GM19328 (cell line): ENCODE data around the gene SELENOT.
"Not testable (repeated sequence)": the region's sequence is repeated elsewhere in the genome, so short reads cannot be mapped to it uniquely, and the experiment has no call there.

ENCODE experiments used
- ATAC-seq: cut with Tn5 transposase; IDR thresholded peaks from one replicate; pipeline ENCODE4 v1.9.1; 2021; ENCODE audit warnings: mild to moderate bottlenecking, moderate library complexity; ENCODE audit not compliant: unreplicated experiment

The SELENOT gene, protein sequence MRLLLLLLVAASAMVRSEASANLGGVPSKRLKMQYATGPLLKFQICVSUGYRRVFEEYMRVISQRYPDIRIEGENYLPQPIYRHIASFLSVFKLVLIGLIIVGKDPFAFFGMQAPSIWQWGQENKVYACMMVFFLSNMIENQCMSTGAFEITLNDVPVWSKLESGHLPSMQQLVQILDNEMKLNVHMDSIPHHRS

GRCh38 chr3:150603153-150603979 lies at the start of gene SELENOT:
Gene SELENOT (plus strand): TSS chr3:150603321. CDS start chr3:150603363, 42 bp downstream.
- ATAC-seq: peak; percentile 48

GRCh38 chr3:150555859-150556436 lies 47.2 kb upstream of the SELENOT start:
- no peak for ATAC-seq

DNA sequence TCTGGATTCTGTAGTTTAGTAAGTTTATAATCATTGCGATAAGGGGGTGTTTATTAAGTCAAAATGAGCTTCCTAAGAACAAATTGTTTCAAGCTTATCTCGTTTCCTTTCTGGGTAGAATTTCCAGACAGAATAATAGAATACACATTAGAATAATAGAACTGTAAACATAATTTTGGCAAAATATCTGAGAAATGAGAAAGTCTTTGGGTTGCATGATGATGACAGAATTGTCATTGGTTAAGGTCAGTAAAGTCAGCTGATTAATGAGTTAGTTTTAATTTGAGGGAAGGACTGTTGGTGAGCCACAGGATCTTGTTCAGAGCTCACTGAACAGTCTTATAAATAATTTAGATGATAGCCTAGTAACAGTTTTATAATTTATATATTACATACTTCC lies 46.3 kb upstream of the SELENOT start:
- no peak for ATAC-seq

- no peak for ATAC-seq
Measured at GRCh38 chr3:150557725-150558124, 45.4 kb upstream of the SELENOT start.

- no peak for ATAC-seq
Measured at GRCh38 chr3:150564243-150564642, 38.9 kb upstream of the SELENOT start.

- ATAC-seq: no peak
Measured at GRCh38 chr3:150567328-150567727, 35.8 kb upstream of the SELENOT start.

DNA sequence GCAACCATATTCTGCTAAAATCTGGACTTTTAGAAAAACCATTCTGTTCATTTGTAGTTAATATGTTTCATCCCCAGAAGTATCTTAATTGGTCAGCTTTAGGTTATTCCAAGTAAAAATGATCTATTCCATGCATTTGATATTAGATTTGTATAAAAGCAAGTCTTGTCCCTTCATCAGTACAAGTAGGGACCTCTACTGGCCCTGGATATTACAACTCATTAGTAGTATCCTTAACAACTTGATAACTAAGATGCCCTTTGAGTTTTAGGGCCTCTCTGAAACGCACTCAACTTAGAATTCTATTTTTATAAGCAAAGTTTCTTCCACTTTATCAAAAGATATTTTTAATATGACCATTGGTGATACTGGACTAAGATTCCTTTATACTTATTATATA lies 25.3 kb upstream of the SELENOT start:
- ATAC-seq: no peak

GRCh38 chr3:150581174-150581573 lies 21.9 kb upstream of the SELENOT start:
- ATAC-seq: no peak

DNA sequence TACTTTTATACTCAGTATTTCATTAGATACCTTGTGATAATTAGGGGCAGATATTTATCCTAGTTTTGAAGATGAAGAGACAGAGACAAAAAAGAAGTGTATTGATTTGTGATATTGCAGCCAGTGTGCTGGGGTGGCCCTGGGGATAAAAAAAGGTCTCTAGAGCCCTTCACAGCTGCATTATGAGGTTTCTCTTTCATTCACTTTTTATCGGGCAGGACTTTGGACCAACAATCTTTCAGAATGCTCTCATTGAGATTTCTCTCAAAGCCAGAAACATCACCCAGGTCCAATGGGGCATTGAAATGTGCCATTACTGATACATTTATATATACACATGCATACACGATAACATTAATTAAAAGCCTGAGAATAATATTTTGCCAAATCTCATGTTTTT lies 20.5 kb upstream of the SELENOT start:
- ATAC-seq: peak; percentile 42

- ATAC-seq: peak; percentile 54
Measured at GRCh38 chr3:150583028-150583427, 20.1 kb upstream of the SELENOT start.

GRCh38 chr3:150588027-150588830 lies 14.9 kb upstream of the SELENOT start:
- no peak for ATAC-seq

DNA sequence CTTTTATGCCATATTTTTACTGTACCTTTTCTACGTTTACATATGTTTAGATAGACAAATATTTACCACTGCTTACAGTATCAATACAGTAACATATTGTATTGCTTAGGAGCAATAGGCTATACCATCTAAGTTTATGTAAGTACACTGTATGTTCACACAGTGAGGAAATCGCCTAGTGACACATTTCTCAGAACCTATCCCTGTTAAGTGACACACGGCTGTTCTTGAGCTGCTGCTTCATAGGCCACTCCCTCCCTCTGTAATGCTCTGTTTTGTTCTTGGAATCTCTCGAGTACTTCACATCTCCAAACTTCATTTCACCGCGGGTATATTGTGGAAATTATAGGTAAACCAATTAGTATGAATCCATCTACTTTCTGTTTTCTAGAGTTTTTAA lies 13.4 kb upstream of the SELENOT start:
- ATAC-seq: no peak

DNA sequence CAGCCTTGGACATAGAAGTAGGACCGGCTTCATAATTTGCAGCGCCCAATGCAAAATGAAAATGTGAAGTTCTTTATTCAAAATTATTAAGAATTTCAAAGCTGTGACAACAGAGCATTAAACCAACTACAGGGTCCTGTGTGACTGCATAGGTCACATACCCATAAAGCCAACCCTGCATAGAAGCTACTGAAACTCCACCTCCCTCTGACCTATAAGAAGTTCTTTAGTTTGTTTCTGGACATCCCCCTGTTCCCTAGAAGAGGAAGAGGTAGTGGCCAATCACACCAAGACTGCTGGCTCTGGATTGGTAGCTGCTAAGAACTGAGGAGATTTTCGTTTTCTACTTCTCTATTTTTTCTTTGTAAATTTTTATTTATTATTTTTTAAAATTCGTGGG lies 9.0 kb upstream of the SELENOT start:
- no peak for ATAC-seq

- no peak for ATAC-seq
Measured at GRCh38 chr3:150597646-150598045, 5.5 kb upstream of the SELENOT start.

GRCh38 chr3:150599611-150600297 lies 3.4 kb upstream of the SELENOT start:
- no peak for ATAC-seq

DNA sequence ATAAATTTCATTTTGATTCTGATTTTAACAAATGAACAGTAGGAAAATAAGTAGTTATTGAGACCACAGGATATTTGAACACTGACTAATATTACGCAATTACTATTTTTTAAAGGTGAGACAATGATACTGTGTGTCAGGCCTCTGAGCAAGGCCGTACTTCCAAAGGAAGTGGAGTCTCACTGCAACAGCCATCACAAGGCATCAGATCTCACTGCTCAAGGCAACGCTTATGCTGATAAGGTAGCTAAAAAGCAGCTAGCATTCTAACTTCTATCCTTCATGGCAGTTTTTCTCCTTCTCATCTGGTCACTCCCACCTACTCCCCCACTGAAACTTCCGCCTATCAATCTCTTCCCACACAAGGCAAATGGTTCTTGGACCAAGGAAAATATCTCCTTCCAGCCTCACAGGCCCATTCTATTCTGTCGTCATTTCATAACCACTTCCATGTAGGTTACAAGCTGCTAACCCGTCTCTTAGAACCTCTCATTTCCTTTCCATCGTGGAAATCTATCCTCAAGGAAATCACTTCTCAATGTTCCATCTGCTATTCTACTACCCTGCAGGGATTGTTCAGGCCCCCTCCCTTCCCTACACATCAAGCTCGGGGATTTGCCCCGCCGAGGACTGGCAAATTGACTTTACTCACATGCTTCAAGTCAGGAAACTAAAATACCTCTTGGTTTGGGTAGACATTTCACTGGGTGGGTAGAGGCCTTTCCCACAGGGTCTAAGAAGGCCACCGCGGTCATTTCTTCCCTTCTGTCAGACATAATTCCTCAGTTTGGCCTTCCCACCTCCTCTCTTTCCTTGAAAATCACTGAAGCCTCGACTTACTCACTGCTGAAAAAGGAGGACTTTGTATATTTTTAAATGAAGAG lies 2.2 kb upstream of the SELENOT start:
- ATAC-seq: not testable (repeated sequence)

DNA sequence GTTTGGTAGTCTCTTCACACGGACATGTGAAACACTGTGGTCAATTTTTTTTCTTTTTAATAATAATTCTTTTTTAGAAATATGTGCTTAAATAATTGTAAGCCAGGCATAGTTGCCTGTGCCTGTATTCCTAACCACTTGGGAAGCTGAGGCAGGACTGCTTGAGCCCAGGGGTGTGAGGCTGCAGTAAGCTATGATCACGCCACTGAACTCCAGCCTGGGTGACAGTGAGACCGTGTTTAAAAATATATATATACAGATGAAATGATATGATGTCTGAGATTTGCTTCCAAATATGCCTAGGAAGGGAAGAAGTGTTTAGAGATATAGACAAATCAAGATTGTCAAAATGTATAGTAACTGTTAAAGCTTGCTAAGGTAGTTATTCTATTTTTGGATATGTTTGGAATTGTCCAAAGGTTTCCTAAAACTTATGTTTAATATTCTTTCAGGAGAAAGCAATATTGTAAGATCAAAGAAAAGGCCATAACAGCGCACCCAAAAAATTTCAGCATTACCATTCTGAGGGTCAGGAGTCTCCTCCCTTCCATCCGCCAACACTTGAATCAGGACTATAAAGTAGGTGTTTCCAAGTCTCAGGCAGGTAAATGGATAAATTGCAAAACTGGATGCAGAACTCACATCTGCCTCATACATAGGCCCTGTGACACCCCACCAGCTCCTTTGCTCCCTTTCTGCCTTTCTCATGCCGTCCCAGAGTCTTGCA lies 532 bp upstream of the SELENOT start:
- peak; percentile 6 for ATAC-seq

DNA sequence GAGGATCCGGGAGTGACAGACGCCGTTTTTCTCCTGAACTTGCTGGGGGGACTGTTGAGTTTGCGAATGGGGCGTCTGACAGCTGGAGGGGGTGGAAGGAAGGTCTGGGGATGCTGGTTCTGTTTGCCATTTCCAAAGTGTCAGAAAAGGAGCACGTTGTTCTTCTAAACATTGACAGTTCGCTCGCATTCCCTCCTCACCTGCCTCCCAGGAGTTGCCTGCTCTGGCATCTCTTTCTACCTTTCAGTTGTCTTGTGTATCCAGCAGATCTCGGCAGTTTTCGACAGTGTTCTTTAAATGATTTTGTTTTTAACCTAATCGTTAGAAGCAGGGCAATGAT lies 829 bp downstream of the SELENOT start:
- ATAC-seq: no peak

- no peak for ATAC-seq
Measured at GRCh38 chr3:150605998-150606641, 3.0 kb downstream of the SELENOT start.
